Activated CD8-positive, alpha-beta memory T cell treated with anti-CD3 and anti-CD28 coated beads, Interleukin-2, amount 50 U/mL, for 48 hours (primary cell): ENCODE measurements around the gene MTHFSD.

Source experiments
- DNase-seq: peaks from one replicate; pipeline ENCODE4 v3.0.0-alpha.2; 2020

Gene MTHFSD

DNA sequence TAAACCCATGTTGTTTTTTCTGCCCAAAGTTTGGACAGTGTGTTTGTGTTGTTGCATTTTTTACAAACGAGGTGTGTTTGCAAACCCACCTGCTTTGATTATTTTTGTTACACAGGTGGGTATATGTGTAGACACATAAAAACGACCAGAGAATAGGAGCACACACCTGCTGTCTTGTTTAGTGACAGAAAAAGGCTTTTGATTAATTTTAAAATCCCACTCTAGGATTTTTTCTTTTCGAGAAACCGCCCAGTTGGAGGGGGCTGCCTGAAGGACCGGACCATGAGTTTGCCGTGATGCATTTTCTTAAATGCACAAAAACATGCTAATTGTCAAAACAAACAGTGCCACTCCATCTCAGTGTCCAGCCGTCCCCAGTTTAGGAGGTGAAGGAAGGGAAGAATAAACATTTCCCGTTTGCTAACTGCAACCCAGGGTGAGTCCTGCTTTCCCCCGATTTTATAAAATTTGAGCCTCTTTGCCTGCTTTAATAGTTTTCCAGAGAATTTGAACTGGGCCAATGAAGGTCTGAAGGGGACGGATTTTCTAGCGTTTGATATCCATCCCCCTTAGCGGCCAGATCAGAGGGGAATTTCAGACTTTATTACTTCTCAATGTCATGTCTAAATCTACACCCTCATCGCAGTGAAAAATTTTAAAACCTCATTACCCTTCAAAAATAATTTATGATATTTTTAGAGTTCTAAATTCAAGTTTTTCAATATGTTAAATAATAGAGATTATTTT lies 14.8 kb upstream of the MTHFSD start:
- DNase-seq, result no peak

DNA sequence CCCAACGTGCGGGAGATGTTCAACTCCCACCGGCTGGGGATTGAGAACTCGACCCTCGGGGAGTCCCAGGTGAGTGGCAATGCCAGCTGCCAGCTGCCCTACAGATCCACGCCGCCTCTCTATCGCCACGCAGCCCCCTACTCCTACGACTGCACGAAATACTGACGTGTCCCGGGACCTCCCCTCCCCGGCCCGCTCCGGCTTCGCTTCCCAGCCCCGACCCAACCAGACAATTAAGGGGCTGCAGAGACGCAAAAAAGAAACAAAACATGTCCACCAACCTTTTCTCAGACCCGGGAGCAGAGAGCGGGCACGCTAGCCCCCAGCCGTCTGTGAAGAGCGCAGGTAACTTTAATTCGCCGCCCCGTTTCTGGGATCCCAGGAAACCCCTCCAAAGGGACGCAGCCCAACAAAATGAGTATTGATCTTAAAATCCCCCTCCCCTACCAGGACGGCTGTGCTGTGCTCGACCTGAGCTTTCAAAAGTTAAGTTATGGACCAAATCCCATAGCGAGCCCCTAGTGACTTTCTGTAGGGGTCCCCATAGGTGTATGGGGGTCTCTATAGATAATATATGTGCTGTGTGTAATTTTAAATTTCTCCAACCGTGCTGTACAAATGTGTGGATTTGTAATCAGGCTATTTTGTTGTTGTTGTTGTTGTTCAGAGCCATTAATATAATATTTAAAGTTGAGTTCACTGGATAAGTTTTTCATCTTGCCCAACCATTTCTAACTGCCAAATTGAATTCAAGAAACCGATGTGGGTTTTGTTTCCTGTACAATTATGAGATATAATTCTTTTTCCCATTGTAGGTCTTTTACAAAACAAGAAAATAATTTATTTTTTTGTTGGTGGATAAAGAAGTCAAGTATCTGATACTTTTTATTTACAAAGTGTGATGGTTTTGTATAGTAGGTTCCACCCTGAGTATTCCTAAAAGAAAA lies 13.9 kb upstream of the MTHFSD start:
- no peak for DNase-seq

DNA sequence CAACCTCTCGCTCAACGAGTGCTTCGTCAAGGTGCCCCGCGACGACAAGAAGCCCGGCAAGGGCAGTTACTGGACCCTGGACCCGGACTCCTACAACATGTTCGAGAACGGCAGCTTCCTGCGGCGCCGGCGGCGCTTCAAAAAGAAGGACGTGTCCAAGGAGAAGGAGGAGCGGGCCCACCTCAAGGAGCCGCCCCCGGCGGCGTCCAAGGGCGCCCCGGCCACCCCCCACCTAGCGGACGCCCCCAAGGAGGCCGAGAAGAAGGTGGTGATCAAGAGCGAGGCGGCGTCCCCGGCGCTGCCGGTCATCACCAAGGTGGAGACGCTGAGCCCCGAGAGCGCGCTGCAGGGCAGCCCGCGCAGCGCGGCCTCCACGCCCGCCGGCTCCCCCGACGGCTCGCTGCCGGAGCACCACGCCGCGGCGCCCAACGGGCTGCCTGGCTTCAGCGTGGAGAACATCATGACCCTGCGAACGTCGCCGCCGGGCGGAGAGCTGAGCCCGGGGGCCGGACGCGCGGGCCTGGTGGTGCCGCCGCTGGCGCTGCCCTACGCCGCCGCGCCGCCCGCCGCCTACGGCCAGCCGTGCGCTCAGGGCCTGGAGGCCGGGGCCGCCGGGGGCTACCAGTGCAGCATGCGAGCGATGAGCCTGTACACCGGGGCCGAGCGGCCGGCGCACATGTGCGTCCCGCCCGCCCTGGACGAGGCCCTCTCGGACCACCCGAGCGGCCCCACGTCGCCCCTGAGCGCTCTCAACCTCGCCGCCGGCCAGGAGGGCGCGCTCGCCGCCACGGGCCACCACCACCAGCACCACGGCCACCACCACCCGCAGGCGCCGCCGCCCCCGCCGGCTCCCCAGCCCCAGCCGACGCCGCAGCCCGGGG lies 12.9 kb upstream of the MTHFSD start:
- no peak for DNase-seq

DNA sequence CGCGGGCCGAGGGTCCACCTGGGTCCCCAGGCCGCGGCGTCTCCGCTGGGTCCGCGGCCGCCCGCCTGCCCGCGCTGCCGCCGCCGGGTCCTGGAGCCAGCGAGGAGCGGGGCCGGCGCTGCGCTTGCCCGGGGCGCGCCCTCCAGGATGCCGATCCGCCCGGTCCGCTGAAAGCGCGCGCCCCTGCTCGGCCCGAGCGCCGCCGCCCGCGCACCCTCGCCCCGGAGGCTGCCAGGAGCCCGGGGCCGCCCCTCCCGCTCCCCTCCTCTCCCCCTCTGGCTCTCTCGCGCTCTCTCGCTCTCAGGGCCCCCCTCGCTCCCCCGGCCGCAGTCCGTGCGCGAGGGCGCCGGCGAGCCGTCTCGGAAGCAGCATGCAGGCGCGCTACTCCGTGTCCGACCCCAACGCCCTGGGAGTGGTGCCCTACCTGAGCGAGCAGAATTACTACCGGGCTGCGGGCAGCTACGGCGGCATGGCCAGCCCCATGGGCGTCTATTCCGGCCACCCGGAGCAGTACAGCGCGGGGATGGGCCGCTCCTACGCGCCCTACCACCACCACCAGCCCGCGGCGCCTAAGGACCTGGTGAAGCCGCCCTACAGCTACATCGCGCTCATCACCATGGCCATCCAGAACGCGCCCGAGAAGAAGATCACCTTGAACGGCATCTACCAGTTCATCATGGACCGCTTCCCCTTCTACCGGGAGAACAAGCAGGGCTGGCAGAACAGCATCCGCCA lies 12.1 kb upstream of the MTHFSD start:
- no peak for DNase-seq

DNA sequence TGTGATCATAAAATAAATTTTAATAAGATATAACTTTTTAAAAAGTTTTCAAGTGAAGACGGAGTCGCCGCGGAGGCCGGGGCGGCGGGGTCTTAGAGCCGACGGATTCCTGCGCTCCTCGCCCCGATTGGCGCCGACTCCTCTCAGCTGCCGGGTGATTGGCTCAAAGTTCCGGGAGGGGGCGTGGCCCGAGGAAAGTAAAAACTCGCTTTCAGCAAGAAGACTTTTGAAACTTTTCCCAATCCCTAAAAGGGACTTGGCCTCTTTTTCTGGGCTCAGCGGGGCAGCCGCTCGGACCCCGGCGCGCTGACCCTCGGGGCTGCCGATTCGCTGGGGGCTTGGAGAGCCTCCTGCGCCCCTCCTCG lies 11.5 kb upstream of the MTHFSD start, which contains the start of gene FOXC2:
TSS of gene FOXC2 (plus strand) at position 229 of the 365 bp plus-strand sequence. CDS start 507 bp downstream, outside the sequence.
- peak; percentile 73 for DNase-seq

DNA sequence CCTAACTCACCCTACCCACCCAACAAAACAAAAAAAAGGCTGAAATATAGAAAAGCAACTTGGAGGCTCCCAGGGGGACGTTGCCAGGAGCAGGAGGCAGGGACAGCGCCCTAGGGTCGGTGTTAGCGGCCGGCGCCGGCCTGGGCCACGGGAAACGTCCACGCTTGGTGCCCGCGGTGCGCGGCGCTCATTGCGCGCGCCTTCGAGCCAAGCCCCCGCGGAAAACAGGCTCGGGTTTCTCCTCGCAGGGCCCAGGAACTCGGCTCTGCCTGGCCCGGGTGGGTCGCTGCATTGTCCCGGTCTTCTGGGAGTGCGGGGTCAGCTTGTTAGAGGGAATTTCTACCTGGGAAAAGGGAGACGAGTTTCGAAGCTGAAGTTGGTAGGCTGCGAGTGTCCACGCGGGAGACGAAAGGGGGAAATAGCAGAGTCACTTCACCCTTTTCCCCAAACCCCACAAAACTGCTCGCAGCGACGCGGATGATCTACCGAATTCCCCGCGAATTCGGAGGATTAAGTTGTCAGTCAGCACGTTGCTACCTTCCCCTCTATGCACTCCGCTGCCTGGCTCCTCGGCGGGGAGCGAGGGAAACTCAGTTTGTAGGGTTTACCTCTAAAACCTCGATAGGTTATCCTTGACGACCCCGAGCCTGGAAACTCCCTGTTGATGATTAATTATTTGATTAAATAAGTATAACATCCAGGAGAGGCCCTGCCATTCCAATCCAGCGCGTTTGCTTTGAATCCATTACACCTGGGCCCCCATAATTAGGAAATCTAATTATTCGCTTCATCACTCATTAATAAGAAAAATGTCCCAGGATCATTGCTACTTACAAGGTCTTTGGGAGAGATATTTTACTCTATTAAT lies 10.8 kb upstream of the MTHFSD start:
- DNase-seq, result no peak

DNA sequence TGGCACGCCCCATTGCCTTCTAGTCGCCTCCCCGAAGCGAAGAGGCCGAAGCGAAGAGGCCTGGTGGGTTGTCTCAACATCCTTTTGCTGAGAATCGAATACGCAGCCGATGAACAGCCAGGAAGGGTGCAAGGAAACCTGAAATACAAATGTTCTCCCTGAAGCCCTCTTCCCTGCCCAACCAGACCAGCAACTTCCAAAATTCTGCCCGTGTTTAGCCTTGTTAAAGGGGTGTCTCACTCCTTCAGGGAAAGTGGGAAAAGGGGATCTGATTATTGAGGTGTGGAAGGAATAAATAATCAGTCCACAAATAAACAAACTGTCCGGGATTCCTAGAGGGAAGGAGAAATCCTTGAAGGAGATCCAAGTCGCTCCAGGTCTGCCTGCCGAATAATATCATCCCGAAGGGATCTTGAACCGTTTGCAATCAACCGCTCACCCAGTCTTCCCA lies 10.2 kb upstream of the MTHFSD start:
- no peak for DNase-seq

DNA sequence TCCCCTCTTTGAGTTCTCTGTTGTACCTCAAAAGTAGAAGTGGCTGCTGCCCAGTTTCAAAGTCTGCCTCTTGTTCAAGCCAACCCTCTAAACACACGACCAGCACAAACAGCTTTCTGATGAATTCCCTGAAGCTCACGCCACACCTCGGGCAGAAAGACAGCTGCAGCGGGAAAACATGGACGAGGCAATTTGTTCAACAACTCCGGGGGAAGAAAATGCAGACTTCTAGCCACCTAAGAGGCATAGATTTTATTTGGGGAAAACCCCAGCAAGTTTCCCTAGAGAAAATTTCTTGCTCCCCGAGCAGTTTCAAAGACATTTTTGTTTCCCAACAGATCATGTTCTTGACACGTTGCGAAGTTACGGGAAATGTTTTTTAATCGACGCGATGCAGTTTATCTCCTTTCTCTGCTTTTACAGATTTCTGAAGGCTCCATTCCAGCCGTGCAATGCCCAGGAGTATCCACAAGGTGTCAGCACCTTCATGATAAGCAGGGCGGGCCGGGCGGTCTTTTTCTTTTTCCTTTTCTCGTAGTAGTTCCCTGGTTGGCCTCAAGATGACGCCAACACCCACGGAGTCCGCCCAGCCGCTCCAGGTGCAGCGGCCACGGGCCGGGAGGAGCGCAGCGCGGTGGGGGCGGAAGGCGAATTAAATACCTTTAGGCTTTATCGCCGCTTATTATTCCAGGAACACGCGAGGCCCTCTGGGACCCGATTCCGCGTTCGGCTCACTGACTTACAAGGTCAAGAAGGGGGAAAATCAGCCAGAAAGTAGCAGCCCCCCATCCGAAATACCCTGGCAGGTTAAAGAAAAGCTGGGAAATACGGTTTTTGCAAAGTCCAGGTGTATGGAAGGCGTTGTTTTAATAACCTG lies 8.7 kb upstream of the MTHFSD start:
- DNase-seq, result peak; percentile 90

DNA sequence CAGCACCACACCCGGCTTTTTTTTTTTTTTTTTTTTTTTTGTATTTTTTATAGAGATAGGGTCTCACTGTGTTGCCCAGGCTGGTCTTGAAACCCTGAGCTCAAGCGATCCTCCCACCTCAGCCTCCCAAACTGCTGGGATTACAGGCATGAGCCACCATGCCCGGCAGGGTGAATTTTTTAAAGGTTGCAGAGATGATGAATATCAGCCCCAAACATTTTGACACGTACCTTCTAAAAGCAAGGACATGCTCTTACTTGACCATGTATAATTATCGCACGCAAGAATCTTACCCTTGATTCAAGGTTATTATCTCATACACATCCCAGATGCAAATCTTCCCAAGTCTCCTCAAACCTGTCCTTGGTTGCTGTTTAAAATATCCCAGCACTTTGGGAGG lies 7.3 kb upstream of the MTHFSD start:
- DNase-seq, result no peak

DNA sequence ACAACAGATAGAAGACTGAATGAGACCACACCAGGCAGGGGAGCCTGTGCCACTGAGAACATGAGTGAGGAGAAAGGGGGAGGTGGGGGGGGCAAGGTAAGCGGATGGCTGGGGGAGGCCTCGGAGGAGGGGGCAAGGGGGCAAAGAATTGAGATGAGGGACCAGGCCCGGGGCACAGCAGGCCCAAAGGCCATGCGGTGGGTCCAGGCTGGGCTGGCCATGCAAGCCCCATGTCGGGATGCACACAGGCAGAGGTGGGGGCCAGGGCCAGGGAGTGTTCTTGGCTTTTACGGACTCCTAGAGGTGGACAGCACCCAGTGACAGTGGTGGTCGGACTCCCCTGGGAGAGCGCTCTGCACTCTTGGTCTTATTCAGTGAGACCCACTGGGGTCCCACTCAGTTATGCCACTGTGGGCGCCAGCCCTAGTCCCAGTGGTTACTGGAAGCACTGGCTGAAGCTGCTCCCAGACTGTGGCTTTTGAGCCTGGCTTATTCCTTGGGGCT lies 4.8 kb upstream of the MTHFSD start:
- DNase-seq, result no peak

DNA sequence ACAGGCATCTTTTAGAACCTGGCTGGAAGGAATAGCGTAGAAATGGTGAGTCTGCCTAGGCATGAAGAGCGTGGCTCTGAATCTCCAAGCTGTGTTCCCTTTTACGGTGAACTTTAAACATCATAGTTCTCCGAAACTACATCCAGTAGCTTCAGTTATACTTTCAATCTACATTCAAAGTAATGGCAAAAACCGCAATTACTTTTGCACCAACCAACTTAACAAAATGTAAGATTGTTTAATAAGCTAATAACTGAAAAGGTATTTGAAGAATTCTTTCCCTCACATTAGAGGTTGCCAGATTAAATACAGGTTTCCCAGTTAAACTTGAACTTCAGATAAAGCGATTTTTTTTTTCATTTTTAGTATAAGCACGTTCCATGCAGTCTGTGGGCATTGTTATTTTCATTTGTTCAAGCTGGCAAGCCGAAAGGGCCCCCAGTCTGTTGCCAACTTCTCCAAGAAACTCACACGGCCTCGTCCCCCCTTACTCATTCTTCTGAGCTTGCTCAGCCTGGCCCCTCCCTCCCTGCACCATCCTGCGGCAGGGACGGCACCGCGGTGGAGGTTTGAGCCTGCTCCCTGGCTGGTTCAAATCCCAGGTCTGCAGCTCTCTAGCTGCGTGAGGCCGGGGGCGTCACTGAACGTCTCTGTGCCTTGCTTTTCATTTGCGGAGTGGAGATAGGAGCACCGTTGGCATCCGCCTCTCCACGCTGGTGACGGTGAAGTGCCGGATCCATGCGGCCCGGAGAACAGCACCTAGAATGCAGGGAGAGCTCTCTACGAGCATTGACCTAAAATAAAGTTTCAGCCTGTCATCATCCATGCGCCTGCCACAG lies 3.5 kb upstream of the MTHFSD start:
- DNase-seq, result no peak

DNA sequence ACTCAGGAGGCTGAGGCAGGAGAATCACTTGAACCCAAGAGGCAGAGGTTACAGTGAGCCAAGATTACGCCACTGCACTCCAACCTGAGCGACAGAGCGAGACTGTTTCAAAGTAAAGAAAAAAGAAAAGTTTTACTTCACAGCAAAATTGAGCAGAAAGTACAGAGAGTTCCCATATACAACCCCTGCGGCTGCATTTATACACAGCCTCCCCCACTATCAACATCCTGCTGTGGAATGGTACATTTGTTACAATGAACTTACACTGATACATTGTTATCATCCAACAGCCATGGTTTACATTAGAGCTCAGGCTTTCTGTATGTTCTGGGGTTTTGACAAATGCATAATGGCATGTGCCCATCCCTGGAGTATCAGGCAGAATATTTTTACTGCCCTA lies 2.6 kb upstream of the MTHFSD start:
- DNase-seq, result no peak

DNA sequence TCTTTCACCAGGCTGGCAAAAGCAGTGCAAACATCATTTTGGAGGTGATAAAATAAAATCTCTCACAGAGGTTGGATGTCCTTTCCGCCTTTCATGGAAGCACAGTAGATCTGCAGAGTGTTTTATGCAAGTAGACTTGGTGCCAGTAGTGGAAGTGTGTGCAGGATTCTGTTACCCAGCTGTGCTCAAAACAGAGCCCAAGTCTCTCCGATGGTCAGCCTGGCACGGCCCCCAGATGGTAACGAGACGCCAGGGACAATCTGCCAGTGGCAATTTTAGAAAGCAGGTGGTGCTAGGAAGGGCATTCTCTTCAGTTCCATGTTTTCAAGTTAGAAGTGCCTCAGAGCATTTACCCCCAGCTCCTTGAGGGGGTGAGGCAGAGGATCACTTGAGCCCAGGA lies 1.5 kb upstream of the MTHFSD start:
- no peak for DNase-seq

DNA sequence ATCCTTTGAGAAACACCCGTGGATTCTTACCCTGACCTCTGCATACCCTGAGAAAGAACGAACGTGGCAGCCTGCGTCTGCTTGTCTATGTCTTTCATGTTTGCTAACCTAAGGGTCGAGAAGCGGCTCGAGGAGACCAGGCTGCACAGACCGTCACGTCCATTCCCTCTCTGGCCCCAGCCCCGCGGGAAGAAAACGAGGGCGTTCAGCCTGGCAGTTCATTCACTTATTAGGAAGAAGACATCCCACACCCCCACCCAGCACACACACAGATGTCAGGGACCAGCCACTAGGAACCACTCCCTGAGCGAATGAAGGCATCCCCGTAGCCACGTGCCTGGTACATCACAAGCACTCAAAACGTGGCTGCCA lies 655 bp upstream of the MTHFSD start:
- no peak for DNase-seq

DNA sequence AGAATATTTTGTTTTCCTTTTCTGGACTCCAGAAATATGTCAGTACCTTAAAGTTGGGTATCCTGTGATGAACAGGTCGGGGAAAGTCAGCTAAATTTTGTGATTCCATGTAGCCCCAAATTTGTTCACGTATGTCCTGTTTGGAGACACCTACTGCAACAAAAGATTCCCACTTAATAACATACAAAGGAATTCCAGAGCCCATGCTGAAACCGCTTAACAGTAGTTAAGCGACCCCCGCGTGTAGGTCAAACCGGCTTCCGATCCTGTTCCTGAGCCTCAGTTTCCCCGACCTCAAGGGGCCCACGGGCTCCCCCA lies 477 bp downstream of the MTHFSD start:
- no peak for DNase-seq

DNA sequence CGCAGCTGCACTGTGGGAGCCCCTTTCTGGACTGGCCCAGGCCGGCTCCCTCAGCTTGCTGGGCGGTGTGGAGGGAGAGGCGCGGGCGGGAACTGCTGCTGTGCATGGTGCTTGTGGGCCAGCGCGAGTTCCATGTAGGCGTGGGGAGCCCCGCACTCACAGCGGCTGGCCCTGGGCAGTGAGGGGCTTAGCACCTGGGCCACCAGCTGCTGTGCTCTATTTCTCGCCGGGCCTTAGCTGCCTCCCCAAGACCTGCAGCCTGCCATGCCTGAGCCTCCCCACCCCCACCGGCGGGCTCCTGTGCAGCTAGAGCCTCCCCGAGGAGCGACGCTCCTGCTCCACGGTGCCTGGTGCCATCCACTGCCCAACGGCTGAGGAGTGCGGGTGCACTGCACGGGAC lies 1.7 kb downstream of the MTHFSD start:
- no peak for DNase-seq

DNA sequence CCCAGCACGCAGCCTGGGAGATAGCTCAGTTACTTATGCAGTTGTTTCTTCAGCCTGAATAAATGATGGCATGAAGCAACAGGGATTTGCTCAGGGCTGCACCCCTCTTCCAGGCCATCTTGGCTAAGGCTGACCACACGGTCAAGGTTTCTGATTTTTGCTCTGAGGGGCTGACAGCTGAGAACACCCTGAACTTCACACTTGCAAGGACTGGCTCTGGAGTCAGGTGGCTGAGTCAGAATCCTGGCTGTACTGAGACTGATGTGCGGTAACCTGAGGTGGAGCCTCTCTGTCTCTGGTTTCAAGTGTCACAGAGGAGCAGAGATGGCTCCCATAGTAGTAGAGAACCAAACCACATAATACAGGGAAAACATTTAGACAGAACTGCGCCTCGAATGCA lies 4.8 kb downstream of the MTHFSD start:
- DNase-seq, result no peak

DNA sequence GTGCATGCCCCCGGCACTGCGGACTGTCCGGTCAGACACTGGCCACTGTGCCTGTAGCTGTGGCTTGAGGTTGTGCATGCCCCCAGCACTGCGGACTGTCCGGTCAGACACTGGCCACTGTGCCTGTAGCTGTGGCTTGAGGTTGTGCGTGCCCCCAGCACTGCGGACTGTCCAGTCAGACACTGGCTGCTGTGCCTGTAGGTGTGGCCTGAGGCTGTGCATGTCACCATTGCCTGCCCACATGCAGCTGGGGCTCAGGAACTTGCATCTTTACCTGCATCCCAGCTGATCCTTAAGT lies 5.2 kb downstream of the MTHFSD start:
- no peak for DNase-seq

DNA sequence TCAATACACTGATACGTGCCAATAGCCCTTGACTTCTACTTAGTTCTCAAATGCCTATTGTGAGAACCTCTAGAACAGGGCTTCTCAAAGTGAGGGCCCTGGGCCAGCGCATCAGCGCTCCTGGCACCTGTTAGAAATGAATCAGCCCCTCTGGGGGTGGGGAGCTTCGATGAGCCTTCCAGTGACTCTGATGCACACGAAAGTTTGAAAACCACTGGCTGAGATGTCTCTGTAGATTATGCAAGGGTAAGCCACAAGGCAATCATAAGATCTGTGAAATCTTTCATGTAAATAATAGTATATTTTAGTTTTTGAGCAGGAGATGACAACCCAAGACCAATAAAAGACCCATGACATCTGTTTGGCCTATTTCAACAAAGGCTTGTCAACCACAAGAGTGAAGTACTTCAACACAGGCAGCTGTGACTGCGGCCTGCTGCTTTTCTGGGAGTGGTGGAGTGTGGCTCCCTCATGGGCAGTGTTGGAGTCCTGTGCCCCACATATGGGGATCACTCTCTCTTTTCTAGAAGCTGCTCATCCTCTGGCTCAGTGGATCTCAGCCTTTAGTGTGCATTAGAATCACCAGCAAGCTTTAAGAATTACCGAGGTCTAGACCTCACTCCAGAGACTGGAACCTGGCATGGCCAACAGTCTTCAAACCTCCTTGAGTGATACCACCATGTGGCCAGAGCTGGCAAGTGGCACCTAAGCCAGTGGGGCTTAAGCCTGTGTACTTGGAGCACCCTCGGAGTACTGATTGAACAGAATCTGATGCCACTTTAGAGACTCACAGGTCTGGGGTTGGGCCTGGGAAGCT lies 5.8 kb downstream of the MTHFSD start:
- no peak for DNase-seq
